HEK293T (cell line): Measurements from ENCODE around the gene PSTPIP1.

Experiments
- CTCF ChIA-PET: fragments of 350-600 bp; formaldehyde crosslinking; extraction: SDS; loops from one replicate; lab custom pipeline; 2021; ENCODE audit warnings: antibody characterized with exemption, inconsistent platforms; lab: Yijun Ruan, JAX
- POLR2A ChIA-PET: fragments of 350-600 bp; formaldehyde crosslinking; extraction: SDS; loops from one replicate; lab custom pipeline; 2020; ENCODE audit warnings: antibody characterized with exemption, inconsistent platforms; lab: Yijun Ruan, JAX
- DNase-seq: peaks from one replicate; pipeline ENCODE4 v3.0.0; 2012; ENCODE audit warnings: mixed read lengths; ENCODE audit errors: extremely low spot score
- ARNT ChIP-seq: fragments of 450-650 bp; IDR thresholded peaks from 2 replicates; pipeline ENCODE4 v1.6.1; 2017; ENCODE audit warnings: mild to moderate bottlenecking
- BHLHE40 ChIP-seq: fragments of 450-650 bp; IDR thresholded peaks from 2 replicates; pipeline ENCODE4 v1.6.1; 2016; ENCODE audit warnings: mild to moderate bottlenecking, moderate library complexity, borderline replicate concordance
- CTBP1 ChIP-seq: fragments of 450-650 bp; IDR thresholded peaks from 2 replicates; pipeline ENCODE4 v1.6.1; 2016; ENCODE audit warnings: borderline replicate concordance
- ELF4 ChIP-seq: fragments of 450-650 bp; IDR thresholded peaks from 2 replicates; pipeline ENCODE4 v1.6.1; 2017; ENCODE audit warnings: antibody characterized with exemption
- FOXA1 ChIP-seq: fragments of 450-650 bp; IDR thresholded peaks from 2 replicates; pipeline ENCODE4 v1.6.1; 2016; ENCODE audit warnings: mild to moderate bottlenecking
- FOXK2 ChIP-seq: fragments of 450-650 bp; IDR thresholded peaks from 2 replicates; pipeline ENCODE4 v1.6.1; 2016; ENCODE audit warnings: mild to moderate bottlenecking
- FOXM1 ChIP-seq: fragments of 450-650 bp; IDR thresholded peaks from 2 replicates; pipeline ENCODE4 v1.6.1; 2017; ENCODE audit warnings: mild to moderate bottlenecking, borderline replicate concordance
- HDGF ChIP-seq: fragments of 450-650 bp; IDR thresholded peaks from 2 replicates; pipeline ENCODE4 v1.6.1; 2017; ENCODE audit warnings: antibody characterized with exemption, borderline replicate concordance
- L3MBTL2 ChIP-seq: fragments of 450-650 bp; conservative IDR thresholded peaks from 2 replicates; pipeline ENCODE4 v1.6.1; 2016; ENCODE audit warnings: mild to moderate bottlenecking
- LEF1 ChIP-seq: fragments of 450-650 bp; IDR thresholded peaks from 2 replicates; pipeline ENCODE4 v1.6.1; 2017; ENCODE audit warnings: mild to moderate bottlenecking, borderline replicate concordance
- NFRKB ChIP-seq: fragments of 450-650 bp; IDR thresholded peaks from 2 replicates; pipeline ENCODE4 v1.6.1; 2016; ENCODE audit warnings: mild to moderate bottlenecking, moderate library complexity
- SP1 ChIP-seq: fragments of 450-650 bp; IDR thresholded peaks from 2 replicates; pipeline ENCODE4 v1.6.1; 2017
- SUZ12 ChIP-seq: fragments of 450-650 bp; IDR thresholded peaks from 2 replicates; pipeline ENCODE4 v1.6.1; 2016; ENCODE audit warnings: mild to moderate bottlenecking
- TARDBP ChIP-seq: fragments of 450-650 bp; IDR thresholded peaks from 2 replicates; pipeline ENCODE4 v1.6.1; 2016
- ZNF384 ChIP-seq: fragments of 450-650 bp; IDR thresholded peaks from 2 replicates; pipeline ENCODE4 v1.6.1; 2016
- TF ChIP-seq, protein P1 (sequence below): fragments of 450-650 bp; IDR thresholded peaks from 2 replicates; pipeline ENCODE4 v1.6.1; 2016

PSTPIP1 gene

DNA sequence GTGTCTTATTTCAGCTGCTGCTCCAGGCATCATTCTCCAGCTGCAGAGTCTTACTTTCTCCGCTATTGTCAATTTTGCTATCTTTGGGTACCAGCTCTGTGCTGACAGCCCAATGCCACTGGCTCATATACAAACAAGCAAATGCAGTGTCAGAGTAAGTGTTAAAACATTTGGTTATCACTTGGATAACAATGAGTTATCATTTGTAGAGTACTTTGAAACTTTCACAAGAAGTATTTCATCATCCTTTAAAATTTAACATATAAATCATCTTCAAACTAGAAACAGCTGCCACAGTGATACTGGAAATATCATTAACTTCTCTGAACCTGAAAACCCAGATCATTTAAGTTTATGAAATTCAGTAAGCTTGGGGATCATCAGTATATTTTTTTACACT lies 62.1 kb downstream of the PSTPIP1 start:
- ChIA-PET CTCF (interaction anchor here (1.0 to 2.1 kb wide), 3 partner anchors 22 to 84 kb away, joined by 4 to 7 read pairs (median 7); no protein-coding TSS in a partner anchor), POLR2A (interaction anchor here (2.7 kb wide), 1 partner anchor 14 kb away, joined by 10 read pairs; the partner anchor contains the start of gene TSPAN3)
- TF ChIP-seq, protein P1, sequence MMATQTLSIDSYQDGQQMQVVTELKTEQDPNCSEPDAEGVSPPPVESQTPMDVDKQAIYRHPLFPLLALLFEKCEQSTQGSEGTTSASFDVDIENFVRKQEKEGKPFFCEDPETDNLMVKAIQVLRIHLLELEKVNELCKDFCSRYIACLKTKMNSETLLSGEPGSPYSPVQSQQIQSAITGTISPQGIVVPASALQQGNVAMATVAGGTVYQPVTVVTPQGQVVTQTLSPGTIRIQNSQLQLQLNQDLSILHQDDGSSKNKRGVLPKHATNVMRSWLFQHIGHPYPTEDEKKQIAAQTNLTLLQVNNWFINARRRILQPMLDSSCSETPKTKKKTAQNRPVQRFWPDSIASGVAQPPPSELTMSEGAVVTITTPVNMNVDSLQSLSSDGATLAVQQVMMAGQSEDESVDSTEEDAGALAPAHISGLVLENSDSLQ = no peak
- TF ChIP-seq HDGF = no peak
- no peak for TF ChIP-seq ELF4
- no peak for TF ChIP-seq ZNF384
- TF ChIP-seq BHLHE40 = no peak
- TF ChIP-seq FOXK2 = no peak
- no peak for TF ChIP-seq CTBP1
- TF ChIP-seq FOXM1 = no peak
- TF ChIP-seq ARNT = no peak
- TF ChIP-seq SP1 = no peak
- TF ChIP-seq LEF1 = no peak
- TF ChIP-seq SUZ12 = no peak
- TF ChIP-seq TARDBP = no peak
- no peak for TF ChIP-seq NFRKB
- no peak for TF ChIP-seq FOXA1
- no peak for TF ChIP-seq L3MBTL2
- no peak for DNase-seq

DNA sequence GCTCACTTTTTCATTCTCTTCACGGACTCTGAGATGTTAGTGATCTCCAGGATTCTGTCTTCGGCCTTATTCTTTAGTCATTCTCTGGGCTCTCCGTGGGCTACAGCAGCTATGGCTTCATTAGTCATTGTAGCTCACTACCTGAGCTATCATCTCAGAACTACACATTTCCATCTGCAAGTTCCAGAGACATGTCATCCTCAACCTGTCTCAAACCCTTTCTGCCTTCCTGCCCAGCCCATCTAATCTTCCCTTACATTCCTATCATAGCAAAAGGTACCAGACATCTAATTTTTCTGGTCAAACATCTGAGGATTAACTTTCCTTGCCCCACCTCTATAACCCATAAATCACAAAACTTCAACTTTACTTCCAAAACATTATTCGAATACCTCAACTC lies 62.8 kb downstream of the PSTPIP1 start:
- POLR2A ChIA-PET = interaction anchor here (2.7 kb wide), 1 partner anchor 13 kb away, joined by 10 read pairs; the partner anchor contains the start of gene TSPAN3
- no peak for TF ChIP-seq FOXA1
- TF ChIP-seq NFRKB = no peak
- TF ChIP-seq L3MBTL2 = no peak
- no peak for TF ChIP-seq SUZ12
- no peak for TF ChIP-seq SP1
- no peak for TF ChIP-seq ARNT
- TF ChIP-seq HDGF = no peak
- TF ChIP-seq, protein P1 = no peak
- TF ChIP-seq FOXM1 = no peak
- CTCF ChIA-PET = interaction anchor here (1.0 to 2.1 kb wide), 3 partner anchors 23 to 84 kb away, joined by 4 to 7 read pairs (median 7); no protein-coding TSS in a partner anchor
- DNase-seq = no peak

DNA sequence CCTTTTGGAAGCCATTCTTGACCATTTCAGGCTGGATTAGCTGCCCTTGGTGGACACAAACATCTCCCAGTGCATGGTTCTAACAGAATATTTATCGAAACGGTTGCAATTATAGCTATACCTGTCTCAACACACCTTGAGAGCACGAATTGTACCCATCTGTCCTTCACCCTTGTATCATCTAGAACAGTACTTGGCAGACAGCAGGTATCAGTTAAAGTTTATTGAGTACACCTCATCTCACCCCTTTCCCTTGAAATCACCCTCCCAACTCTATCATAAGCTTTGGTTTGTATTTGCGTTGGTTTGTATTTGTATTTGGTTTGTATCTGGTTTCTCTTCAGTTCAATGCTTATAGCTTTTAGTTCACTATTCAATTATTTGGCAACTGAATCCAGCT lies 63.5 kb downstream of the PSTPIP1 start:
- no peak for DNase-seq
- POLR2A ChIA-PET = no interaction called here
- TF ChIP-seq LEF1 = no peak

DNA sequence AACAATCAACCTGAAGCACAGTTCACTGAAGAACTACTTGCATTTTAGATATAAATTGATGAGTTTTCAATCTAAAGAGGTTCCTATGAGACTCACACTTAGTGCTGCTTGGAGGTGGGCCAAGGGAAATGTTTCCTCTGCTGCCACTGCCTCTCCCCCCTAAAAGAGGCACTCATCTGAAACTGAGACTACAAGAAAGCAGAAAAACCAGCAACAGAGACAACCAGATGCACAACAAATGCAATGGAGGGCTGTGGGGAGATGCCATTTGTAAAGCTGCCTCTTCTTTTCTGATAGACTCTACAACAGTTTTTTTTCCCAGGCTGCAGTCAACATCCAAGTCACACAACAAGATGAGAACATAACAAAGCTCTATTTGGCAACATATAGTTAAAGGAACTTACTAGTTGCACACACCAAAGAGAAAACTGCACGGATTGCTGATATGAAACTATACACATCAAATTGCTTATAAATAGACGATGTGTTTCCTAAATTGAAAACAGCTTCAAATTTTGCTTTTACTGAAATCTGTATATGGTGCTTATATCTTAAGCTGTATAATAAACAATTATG lies 64.9 kb downstream of the PSTPIP1 start:
- ChIA-PET POLR2A (interaction anchor here (1.0 to 3.3 kb wide), 3 partner anchors 10 to 11 kb away, joined by 3 to 25 read pairs (median 4); partner anchors contain the start of gene TSPAN3), CTCF (interaction anchor here (1.0 kb wide), 1 partner anchor 87 kb away, joined by 4 read pairs; no protein-coding TSS in a partner anchor)
- DNase-seq = no peak
- TF ChIP-seq, protein P1 = no peak
- TF ChIP-seq ARNT (no peak), CTBP1 (no peak), HDGF (no peak), FOXA1 (no peak)

More for the DNA sequence above, 63.5 kb downstream of the PSTPIP1 start:
- CTCF ChIA-PET = interaction anchor here (0.7 to 2.1 kb wide), 3 partner anchors 9 to 85 kb away, joined by 3 to 7 read pairs (median 3); no protein-coding TSS in a partner anchor

GRCh38 chr15:77060546-77060945 lies 65.6 kb downstream of the PSTPIP1 start:
- ChIA-PET POLR2A (interaction anchor here (0.8 to 3.3 kb wide), 4 partner anchors 9 to 129 kb away, joined by 3 to 25 read pairs (median 4); partner anchors contain the start of genes RCN2 and TSPAN3), CTCF (interaction anchor here (1.0 kb wide), 1 partner anchor 87 kb away, joined by 4 read pairs; no protein-coding TSS in a partner anchor)
- TF ChIP-seq SP1 = no peak
- TF ChIP-seq L3MBTL2 = no peak
- no peak for TF ChIP-seq TARDBP
- TF ChIP-seq ARNT = no peak
- no peak for TF ChIP-seq FOXK2
- DNase-seq = no peak

DNA sequence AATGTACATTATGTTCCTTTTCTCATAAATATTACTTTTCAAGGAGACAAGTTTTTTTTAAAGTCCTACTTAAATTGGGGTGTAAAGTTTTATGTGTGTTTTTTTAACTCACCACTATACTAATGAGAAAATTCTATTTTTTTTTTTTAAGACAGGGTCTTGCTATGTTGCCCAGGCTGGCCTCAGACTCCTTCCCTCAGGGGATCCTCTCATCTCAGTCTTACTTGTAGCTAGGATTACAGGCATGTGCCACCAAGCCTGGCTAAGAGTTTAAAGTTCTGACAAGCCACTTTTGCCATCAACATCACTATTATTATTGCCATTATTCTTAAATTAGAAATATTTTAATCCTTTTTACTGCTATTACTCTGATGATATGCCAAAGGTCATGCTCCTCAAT lies 68.3 kb downstream of the PSTPIP1 start:
- no peak for TF ChIP-seq L3MBTL2
- TF ChIP-seq ARNT = no peak
- TF ChIP-seq ZNF384 = 0 out of 2 replicates have a peak, but pooled peaks have one; percentile 49
- ChIA-PET POLR2A (no interaction called here), CTCF (interaction anchor here (0.5 kb wide), 1 partner anchor 518 kb away, joined by 3 read pairs; no protein-coding TSS in a partner anchor)
- DNase-seq = no peak

DNA sequence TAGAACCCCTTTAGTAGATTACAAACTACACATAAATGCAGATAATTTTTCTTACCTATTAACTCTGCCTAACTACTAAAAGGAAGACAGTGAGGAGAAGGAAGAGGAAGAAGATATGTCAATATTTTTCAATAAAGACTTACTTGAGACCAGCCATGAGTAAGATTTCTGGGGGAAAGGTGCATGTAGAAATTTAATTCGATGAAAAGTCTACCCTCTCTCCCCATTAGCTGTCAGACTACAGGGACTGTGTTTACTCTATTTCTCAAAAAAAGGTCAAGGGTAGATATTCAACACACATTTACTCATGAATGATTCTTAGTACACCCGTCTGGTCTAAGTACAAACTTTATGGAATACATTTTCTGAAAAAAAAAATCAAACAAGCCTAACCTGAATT lies 69.1 kb downstream of the PSTPIP1 start:
- CTCF ChIA-PET = interaction anchor here (0.7 kb wide), 1 partner anchor 18 kb away, joined by 3 read pairs; no protein-coding TSS in a partner anchor

More for the DNA sequence above, 69.1 kb downstream of the PSTPIP1 start:
- POLR2A ChIA-PET = no interaction called here
- no peak for DNase-seq
- TF ChIP-seq ZNF384 (no peak), FOXM1 (no peak), ARNT (no peak), FOXA1 (no peak), LEF1 (no peak), CTBP1 (no peak)
